ENCODE data around the gene LRPAP1.
"Not testable (repeated sequence)": the region's sequence is repeated elsewhere in the genome, so short reads cannot be mapped to it uniquely, and the experiment has no call there.

GRCh38 chr4:3558514-3558836 is 26.3 kb upstream of the LRPAP1 start:
- not testable (repeated sequence) for TF ChIP-seq CTCF (IDR thresholded peaks at IDR 0.05; ENCODE audit: low read length); EZH2 (IDR thresholded peaks at IDR 0.05; ENCODE audit: borderline replicate concordance, low read length)

All from OCI-LY1 (cell line).